Osteoblast (primary cell): ENCODE data around the gene ZNF559. TPM values are rescaled to one million over a fixed set of nuclear protein-coding genes. Genes with fewer than 3 reads are reported as not detected.

Source experiments
- DNase-seq: peaks from one replicate; pipeline ENCODE4 v3.0.0; 2011; ENCODE audit warnings: low spot score, mixed read lengths; ENCODE audit not compliant: insufficient read length; ENCODE audit errors: missing footprints
- H2AFZ ChIP-seq: 2 replicates; pipeline ENCODE4 v1.6.0; 2011; ENCODE audit warnings: mild to moderate bottlenecking, low read length
- H3K27ac ChIP-seq: 2 replicates; pipeline ENCODE4 v1.5.1; 2011; ENCODE audit warnings: mild to moderate bottlenecking, low read depth, low read length, moderate library complexity
- H3K27me3 ChIP-seq: 2 replicates; pipeline ENCODE4 v1.6.0; 2012; ENCODE audit warnings: mild to moderate bottlenecking, control low read depth, inconsistent platforms, low read length, moderate library complexity; ENCODE audit not compliant: insufficient read depth
- H3K36me3 ChIP-seq: 2 replicates; pipeline ENCODE4 v1.5.1; 2011; ENCODE audit warnings: mild to moderate bottlenecking, low read length, control low read depth, moderate library complexity; ENCODE audit not compliant: insufficient read depth
- H3K4me1 ChIP-seq: 2 replicates; pipeline ENCODE4 v1.5.1; 2011; ENCODE audit warnings: mild to moderate bottlenecking, low read length, control low read depth, moderate library complexity; ENCODE audit not compliant: insufficient read depth
- H3K4me2 ChIP-seq: 2 replicates; pipeline ENCODE4 v1.6.0; 2011; ENCODE audit warnings: mild to moderate bottlenecking, low read length; ENCODE audit not compliant: insufficient read depth
- H3K4me3 ChIP-seq: fragments of 200-600 bp; sonication (generic); 3 replicates; pipeline ENCODE4 v1.5.1; 2012; ENCODE audit warnings: mild to moderate bottlenecking, low read length, inconsistent platforms; ENCODE audit not compliant: insufficient read depth
- H3K79me2 ChIP-seq: 2 replicates; pipeline ENCODE4 v1.6.0; 2012; ENCODE audit warnings: mild to moderate bottlenecking, low read length, control low read depth, inconsistent platforms; ENCODE audit not compliant: insufficient read depth
- H3K9me3 ChIP-seq: 2 replicates; pipeline ENCODE4 v1.5.1; 2011; ENCODE audit warnings: low read depth, low read length, control low read depth
- H4K20me1 ChIP-seq: 2 replicates; pipeline ENCODE4 v1.6.0; 2012; ENCODE audit warnings: mild to moderate bottlenecking, low read length, control low read depth; ENCODE audit not compliant: insufficient read depth
- CTCF ChIP-seq: IDR thresholded peaks from 2 replicates; pipeline ENCODE4 v1.5.1; 2011; ENCODE audit warnings: mild to moderate bottlenecking, low read depth, low read length, moderate library complexity; ENCODE audit errors: extremely low read depth
- total RNA-seq: library from RNA; depleted of rRNA; stranded (reverse); fragments of >200 nt; gene quantifications from 2 replicates; pipeline ENCODE4 v1.2.3, GENCODE V29; 2012

The ZNF559 gene
- total RNA-seq, 1 donor: 15.2 TPM

GRCh38 chr19:9296336-9296735 lies 27.6 kb upstream of the ZNF559 start:
- DNase-seq: no peak
- H3K4me3 ChIP-seq: no peak overlapping the region
- peaks cover 56% of the 10 kb centered on the region for H3K9me3 ChIP-seq
- H4K20me1 ChIP-seq: no peaks in the 10 kb centered on the region
- no peak overlapping the region for H2AFZ ChIP-seq
- no peaks in the 10 kb centered on the region for H3K4me1 ChIP-seq
- peaks cover 27% of the 10 kb centered on the region for H3K79me2 ChIP-seq
- no peak overlapping the region for H3K27ac ChIP-seq
- peaks cover 74% of the 10 kb centered on the region for H3K36me3 ChIP-seq
- no peaks in the 10 kb centered on the region for H3K27me3 ChIP-seq
- H3K4me2 ChIP-seq: no peak overlapping the region
- no peak for TF ChIP-seq CTCF

- Histone ChIP-seq H3K9me3 (peaks cover 6% of the 10 kb centered on the region), H3K4me2 (peak overlapping the region; percentile 92), H3K36me3 (peaks cover 37% of the 10 kb centered on the region), H3K4me1 (peaks cover 12% of the 10 kb centered on the region), H3K27me3 (no peaks in the 10 kb centered on the region), H4K20me1 (no peaks in the 10 kb centered on the region), H3K27ac (peak overlapping the region; percentile 91), H2AFZ (no peak overlapping the region), H3K4me3 (no peak overlapping the region), H3K79me2 (peaks cover 48% of the 10 kb centered on the region)
- TF ChIP-seq CTCF: no peak
- DNase-seq: peak; percentile 81
Measured at GRCh38 chr19:9306443-9306842, 17.5 kb upstream of the ZNF559 start.

- H3K79me2 ChIP-seq: peaks cover 36% of the 10 kb centered on the region
- H3K9me3 ChIP-seq: peaks cover 3% of the 10 kb centered on the region
- peak overlapping the region; percentile 95 for H3K27ac ChIP-seq
- H4K20me1 ChIP-seq: no peaks in the 10 kb centered on the region
- peaks cover 12% of the 10 kb centered on the region for H3K4me1 ChIP-seq
- H3K36me3 ChIP-seq: peaks cover 19% of the 10 kb centered on the region
- peak overlapping the region; percentile 92 for H3K4me2 ChIP-seq
- no peak for DNase-seq
- H2AFZ ChIP-seq: no peak overlapping the region
- H3K27me3 ChIP-seq: no peaks in the 10 kb centered on the region
- no peak for TF ChIP-seq CTCF
- peak overlapping the region; percentile 99 for H3K4me3 ChIP-seq
Measured at GRCh38 chr19:9308091-9308770, 15.7 kb upstream of the ZNF559 start.

- Histone ChIP-seq H2AFZ (peak within 1 kb of the TSS; percentile 100), H4K20me1 (no peaks in the 10 kb centered on the region), H3K9me3 (no peaks in the 10 kb centered on the region), H3K27me3 (no peaks in the 10 kb centered on the region), H3K27ac (peak within 1 kb of the TSS; percentile 95), H3K79me2 (peaks cover 31% of the 10 kb centered on the region), H3K4me1 (peaks cover 12% of the 10 kb centered on the region), H3K4me3 (peak within 1 kb of the TSS; percentile 99), H3K4me2 (peak within 1 kb of the TSS; percentile 92), H3K36me3 (peaks cover 8% of the 10 kb centered on the region)
- DNase-seq: peak; percentile 96
- TF ChIP-seq CTCF: no peak
Measured at GRCh38 chr19:9309139-9309973, 14.6 kb upstream of the ZNF559 start, which contains the start of gene ZNF699. Gene ZNF699, minus strand, starts transcription at chr19:9309838. Its CDS starts 4,719 bp downstream, at chr19:9305119.
